MCF 10A (cell line): Measurements from ENCODE around the gene BCAT1. TPM values are rescaled to one million over a fixed set of nuclear protein-coding genes. Genes with fewer than 3 reads are reported as not detected.

Experiments
- BruUV-seq: library from RNA; stranded (reverse); fragments of 400-500 nt; replicated peaks from 2 replicates; lab custom pipeline; 2021; lab: Mats Ljungman, UMichigan
- CTCF ChIA-PET: fragments of 300-600 bp; sonication (Branson Sonifier 250); formaldehyde crosslinking; extraction: SDS; loops from one replicate; lab custom pipeline; 2021; ENCODE audit warnings: antibody characterized with exemption, inconsistent platforms; lab: Yijun Ruan, JAX
- POLR2A ChIA-PET: fragments of 300-600, 350-650 bp; sonication (Branson Sonifier 250); formaldehyde crosslinking; extraction: SDS; loops from one replicate; lab custom pipeline; 2020; ENCODE audit warnings: antibody characterized with exemption, inconsistent platforms; lab: Yijun Ruan, JAX
- DNase-seq: peaks from one replicate; pipeline ENCODE4 v3.0.0-alpha.2; 2018; ENCODE audit not compliant: unreplicated experiment
- H3K27ac Mint-ChIP-seq: one replicate; pipeline ENCODE4 v1.8.0; 2022; ENCODE audit warnings: mild to moderate bottlenecking, low read depth, mixed read lengths; ENCODE audit not compliant: unreplicated experiment
- H3K27me3 Mint-ChIP-seq: one replicate; pipeline ENCODE4 v1.8.0; 2022; ENCODE audit warnings: mixed read lengths; ENCODE audit not compliant: insufficient read depth, unreplicated experiment
- H3K36me3 Mint-ChIP-seq: one replicate; pipeline ENCODE4 v1.8.0; 2022; ENCODE audit warnings: mild to moderate bottlenecking, moderate library complexity, mixed read lengths; ENCODE audit not compliant: insufficient read depth, unreplicated experiment
- H3K4me1 Mint-ChIP-seq: one replicate; pipeline ENCODE4 v1.8.0; 2022; ENCODE audit warnings: mixed read lengths; ENCODE audit not compliant: insufficient read depth, unreplicated experiment
- H3K4me3 Mint-ChIP-seq: one replicate; pipeline ENCODE4 v1.8.0; 2022; ENCODE audit warnings: mild to moderate bottlenecking, moderate library complexity, mixed read lengths; ENCODE audit not compliant: unreplicated experiment
- H3K9me3 Mint-ChIP-seq: one replicate; pipeline ENCODE4 v1.8.0; 2022; ENCODE audit warnings: mixed read lengths; ENCODE audit not compliant: unreplicated experiment
- CTCF ChIP-seq: fragments of 200-600 bp; IDR thresholded peaks from one replicate; pipeline ENCODE4 v1.8.0; 2022; ENCODE audit warnings: antibody characterized with exemption, mild to moderate bottlenecking; ENCODE audit not compliant: unreplicated experiment
- intact Hi-C: fragments of 100-400 bp; cut with micrococcal nuclease; formaldehyde crosslinking; loops from 2 replicates; pipeline ENCODE4 v1.14.1; 2022
- total RNA-seq: library from RNA; stranded (reverse); gene quantifications from 2 replicates; pipeline ENCODE4 v1.2.3, GENCODE V29; 2022

Gene BCAT1
- total RNA-seq, 1 experiment from 2014 or later: 0.12 TPM

- DNase-seq: no peak
- Mint-ChIP-seq H3K36me3 (no peaks in the 10 kb centered on the region), H3K27ac (no peak overlapping the region), H3K4me3 (no peak overlapping the region), H3K27me3 (no peaks in the 10 kb centered on the region), H3K4me1 (peaks cover 11% of the 10 kb centered on the region), H3K9me3 (no peaks in the 10 kb centered on the region)
- intact Hi-C loops: no loop called here
- TF ChIP-seq CTCF: no peak
- ChIA-PET CTCF (no interaction called here), POLR2A (no interaction called here)
- no TSS peak for BruUV-seq
Measured at GRCh38 chr12:24760162-24760561, 188.7 kb downstream of the BCAT1 start.

Other genes starting within 250 kb of the BCAT1 start
- gene DNAI7, start 246.1 kb upstream of the BCAT1 start, total RNA-seq: 0.14 TPM in 1 of 2 replicates, not detected in the other
- gene ETFRF1, start 246.1 kb upstream of the BCAT1 start, total RNA-seq: 21.1 and 27.9 TPM in 2 replicates